Vagina (tissue), 2 donors: Measurements from ENCODE around the gene KIF7. TPM values are rescaled to one million over a fixed set of nuclear protein-coding genes. Genes with fewer than 3 reads are reported as not detected.

ENCODE experiments used
- DNase-seq, 2 donors: peaks; one replicate each; pipeline ENCODE4 v3.0.0-alpha.2; 2017; ENCODE audit errors: extremely low spot score in 2 of 2
- H3K27ac ChIP-seq: fragments of 200-600 bp; sonication (generic); one replicate; pipeline ENCODE4 v1.5.1; 2019
- H3K27me3 ChIP-seq: fragments of 200-600 bp; sonication (generic); one replicate; pipeline ENCODE4 v1.5.1; 2019
- H3K36me3 ChIP-seq, 2 donors: fragments of 200-600 bp; sonication (generic); one replicate each; pipeline ENCODE4 v1.5.1; 2017 to 2019
- H3K4me1 ChIP-seq: fragments of 200-600 bp; sonication (generic); one replicate; pipeline ENCODE4 v1.5.1; 2019
- H3K4me3 ChIP-seq, 2 donors: fragments of 200-600 bp; sonication (generic); 1 replicate in 1 of 2; 2 replicates in 1 of 2; pipeline ENCODE4 v1.5.1; 2016 to 2019
- H3K9me3 ChIP-seq: fragments of 200-600 bp; sonication (generic); one replicate; pipeline ENCODE4 v1.5.1; 2019
- POLR2A ChIP-seq, 2 donors: fragments of 450-650 bp; IDR thresholded peaks; one replicate each; pipeline ENCODE4 v1.6.1; 2017; ENCODE audit warnings: antibody characterized with exemption in 2 of 2, mild to moderate bottlenecking in 2 of 2, moderate library complexity in 2 of 2
- POLR2AphosphoS5 ChIP-seq, 2 donors: sonication (generic); formaldehyde crosslinking; IDR thresholded peaks; one replicate each; pipeline ENCODE4 v1.9.0; 2017; ENCODE audit warnings: antibody characterized with exemption in 2 of 2, mild to moderate bottlenecking in 2 of 2, low read depth in 1 of 2; ENCODE audit not compliant: insufficient read depth in 1 of 2
- intact Hi-C: fragments of 100-400 bp; cut with DNase I; formaldehyde crosslinking; loops from one replicate; pipeline ENCODE4 v1.15.1; 2023
- total RNA-seq: library from RNA; depleted of rRNA; stranded (reverse); fragments of >200 nt; gene quantifications from one replicate; pipeline ENCODE4 v1.2.3, GENCODE V29; 2016
- TF ChIP-seq, protein P1 (sequence below), 3 experiments: fragments of 450-650 bp in 2 of 3; fragments of 200-600 bp in 1 of 3; sonication (generic) in 1 of 3; IDR thresholded peaks; one replicate each; pipeline ENCODE4 v1.5.1; 2017 to 2019; ENCODE audit warnings: antibody characterized with exemption in 3 of 3, mild to moderate bottlenecking in 2 of 3, moderate library complexity in 2 of 3

KIF7 gene, protein sequence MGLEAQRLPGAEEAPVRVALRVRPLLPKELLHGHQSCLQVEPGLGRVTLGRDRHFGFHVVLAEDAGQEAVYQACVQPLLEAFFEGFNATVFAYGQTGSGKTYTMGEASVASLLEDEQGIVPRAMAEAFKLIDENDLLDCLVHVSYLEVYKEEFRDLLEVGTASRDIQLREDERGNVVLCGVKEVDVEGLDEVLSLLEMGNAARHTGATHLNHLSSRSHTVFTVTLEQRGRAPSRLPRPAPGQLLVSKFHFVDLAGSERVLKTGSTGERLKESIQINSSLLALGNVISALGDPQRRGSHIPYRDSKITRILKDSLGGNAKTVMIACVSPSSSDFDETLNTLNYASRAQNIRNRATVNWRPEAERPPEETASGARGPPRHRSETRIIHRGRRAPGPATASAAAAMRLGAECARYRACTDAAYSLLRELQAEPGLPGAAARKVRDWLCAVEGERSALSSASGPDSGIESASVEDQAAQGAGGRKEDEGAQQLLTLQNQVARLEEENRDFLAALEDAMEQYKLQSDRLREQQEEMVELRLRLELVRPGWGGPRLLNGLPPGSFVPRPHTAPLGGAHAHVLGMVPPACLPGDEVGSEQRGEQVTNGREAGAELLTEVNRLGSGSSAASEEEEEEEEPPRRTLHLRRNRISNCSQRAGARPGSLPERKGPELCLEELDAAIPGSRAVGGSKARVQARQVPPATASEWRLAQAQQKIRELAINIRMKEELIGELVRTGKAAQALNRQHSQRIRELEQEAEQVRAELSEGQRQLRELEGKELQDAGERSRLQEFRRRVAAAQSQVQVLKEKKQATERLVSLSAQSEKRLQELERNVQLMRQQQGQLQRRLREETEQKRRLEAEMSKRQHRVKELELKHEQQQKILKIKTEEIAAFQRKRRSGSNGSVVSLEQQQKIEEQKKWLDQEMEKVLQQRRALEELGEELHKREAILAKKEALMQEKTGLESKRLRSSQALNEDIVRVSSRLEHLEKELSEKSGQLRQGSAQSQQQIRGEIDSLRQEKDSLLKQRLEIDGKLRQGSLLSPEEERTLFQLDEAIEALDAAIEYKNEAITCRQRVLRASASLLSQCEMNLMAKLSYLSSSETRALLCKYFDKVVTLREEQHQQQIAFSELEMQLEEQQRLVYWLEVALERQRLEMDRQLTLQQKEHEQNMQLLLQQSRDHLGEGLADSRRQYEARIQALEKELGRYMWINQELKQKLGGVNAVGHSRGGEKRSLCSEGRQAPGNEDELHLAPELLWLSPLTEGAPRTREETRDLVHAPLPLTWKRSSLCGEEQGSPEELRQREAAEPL (N-terminal part only)
- total RNA-seq: 7.9 TPM

DNA sequence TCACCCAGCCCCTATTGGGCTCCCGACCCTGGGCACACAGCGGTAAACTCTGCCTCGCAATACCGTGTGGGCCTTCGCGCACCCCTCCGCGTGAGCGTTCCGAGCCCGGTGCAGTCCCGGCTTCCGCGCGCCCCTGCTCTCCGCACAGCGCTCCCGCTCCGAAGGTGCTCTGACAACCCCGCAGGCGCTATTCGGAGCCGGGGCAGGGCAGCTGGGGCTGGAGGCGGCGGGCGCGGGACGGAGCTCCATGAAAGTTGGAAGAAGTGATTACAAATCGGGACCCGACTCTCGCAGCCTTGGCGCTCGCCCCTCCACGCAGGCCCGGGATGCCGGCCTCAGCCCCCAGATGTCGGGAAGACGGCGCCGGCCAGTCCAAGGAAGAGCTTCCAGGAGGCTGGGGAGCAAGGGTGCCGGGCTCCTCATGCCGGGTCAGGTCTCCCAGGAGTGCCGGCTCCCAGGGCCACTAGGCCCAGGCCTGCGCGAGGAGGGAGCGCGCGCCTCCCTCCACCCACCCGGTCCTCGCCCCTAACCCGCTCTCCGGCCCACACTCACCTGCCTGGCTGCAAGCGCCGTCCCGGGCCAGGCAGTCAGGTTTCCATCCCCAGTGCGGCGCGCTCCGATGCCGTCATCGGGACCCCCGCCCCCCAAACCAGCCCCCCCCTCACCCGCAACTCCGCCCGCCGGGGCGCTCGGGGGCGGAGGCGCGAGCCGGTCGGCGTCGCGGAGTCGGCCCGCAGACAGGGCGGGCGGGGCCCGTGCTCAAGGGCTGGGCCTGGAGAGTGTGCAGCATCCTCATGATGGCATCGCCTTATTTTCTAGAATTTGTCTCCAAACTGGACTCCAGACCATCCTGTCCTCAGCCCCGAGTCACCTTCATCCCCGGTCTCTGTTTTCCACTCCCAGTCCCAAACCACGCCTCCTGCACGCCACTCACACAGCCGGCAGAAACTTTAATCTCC lies at the start of gene KIF7:
Gene KIF7 (minus strand): TSS at position 621 of the 959 bp plus-strand sequence. CDS start 2,537 bp downstream, outside the sequence.
- H3K27me3 ChIP-seq: no peaks in the 10 kb centered on the region
- intact Hi-C loops: no loop called here
- H3K36me3 ChIP-seq: no peaks in the 10 kb centered on the region
- H3K27ac ChIP-seq: peak within 1 kb of the TSS; percentile 58
- no peaks in the 10 kb centered on the region for H3K9me3 ChIP-seq
- H3K4me1 ChIP-seq: peaks cover 12% of the 10 kb centered on the region
- H3K4me3 ChIP-seq: peak within 1 kb of the TSS; percentile 70 to 78
- DNase-seq: no peak
- TF ChIP-seq, protein P1, sequence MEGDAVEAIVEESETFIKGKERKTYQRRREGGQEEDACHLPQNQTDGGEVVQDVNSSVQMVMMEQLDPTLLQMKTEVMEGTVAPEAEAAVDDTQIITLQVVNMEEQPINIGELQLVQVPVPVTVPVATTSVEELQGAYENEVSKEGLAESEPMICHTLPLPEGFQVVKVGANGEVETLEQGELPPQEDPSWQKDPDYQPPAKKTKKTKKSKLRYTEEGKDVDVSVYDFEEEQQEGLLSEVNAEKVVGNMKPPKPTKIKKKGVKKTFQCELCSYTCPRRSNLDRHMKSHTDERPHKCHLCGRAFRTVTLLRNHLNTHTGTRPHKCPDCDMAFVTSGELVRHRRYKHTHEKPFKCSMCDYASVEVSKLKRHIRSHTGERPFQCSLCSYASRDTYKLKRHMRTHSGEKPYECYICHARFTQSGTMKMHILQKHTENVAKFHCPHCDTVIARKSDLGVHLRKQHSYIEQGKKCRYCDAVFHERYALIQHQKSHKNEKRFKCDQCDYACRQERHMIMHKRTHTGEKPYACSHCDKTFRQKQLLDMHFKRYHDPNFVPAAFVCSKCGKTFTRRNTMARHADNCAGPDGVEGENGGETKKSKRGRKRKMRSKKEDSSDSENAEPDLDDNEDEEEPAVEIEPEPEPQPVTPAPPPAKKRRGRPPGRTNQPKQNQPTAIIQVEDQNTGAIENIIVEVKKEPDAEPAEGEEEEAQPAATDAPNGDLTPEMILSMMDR (IDR thresholded peaks at IDR 0.05): no peak
- TF ChIP-seq POLR2AphosphoS5 (IDR thresholded peaks at IDR 0.05; ENCODE audit: insufficient read depth in 1 of 2, low read depth in 1 of 2) (peak in 1 of 2 donors; percentile 36), POLR2A (IDR thresholded peaks at IDR 0.05) (no peak)

DNA sequence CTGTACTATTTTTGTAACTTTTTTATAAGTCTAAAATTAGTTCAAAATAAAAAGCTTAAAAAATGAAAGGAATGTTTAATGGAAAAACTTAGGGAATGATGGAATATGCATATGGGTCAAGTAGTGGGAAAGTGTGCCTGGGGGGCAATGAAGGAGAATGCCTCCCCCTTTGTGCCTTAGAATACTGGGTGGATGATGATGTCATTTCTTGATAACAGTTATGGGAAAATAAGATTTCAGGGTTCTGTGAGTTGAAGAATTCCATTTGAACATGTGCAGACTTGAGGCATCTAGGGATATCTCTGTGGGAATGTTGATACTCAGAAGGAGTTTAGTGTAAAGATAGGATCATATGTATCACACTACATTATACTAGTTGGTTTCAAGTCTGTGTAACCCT lies 49.1 kb upstream of the KIF7 start:
- TF ChIP-seq, protein P1 (IDR thresholded peaks at IDR 0.05): no peak
- no peak for TF ChIP-seq POLR2AphosphoS5 (IDR thresholded peaks at IDR 0.05; ENCODE audit: insufficient read depth in 1 of 2, low read depth in 1 of 2)

DNA sequence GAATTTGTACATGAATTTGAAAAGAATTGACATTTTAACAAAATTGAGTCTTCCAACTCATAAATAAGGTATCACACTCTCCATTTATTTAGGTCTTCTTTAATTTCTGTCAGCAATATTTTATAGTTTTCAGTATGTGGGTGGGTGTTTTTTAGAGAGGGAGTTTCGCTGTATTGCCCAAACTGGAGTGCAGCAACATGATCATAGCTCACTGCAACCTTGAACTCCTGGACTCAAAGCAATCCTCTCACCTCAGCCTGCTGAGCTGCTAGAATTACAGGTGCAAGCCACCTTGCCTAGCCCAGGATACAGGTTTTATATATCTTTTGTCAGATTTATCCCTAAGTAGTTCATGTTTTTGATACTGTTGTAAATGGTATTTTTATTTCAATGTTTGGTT lies 39.9 kb upstream of the KIF7 start:
- intact Hi-C loops: no loop called here
- TF ChIP-seq POLR2A (IDR thresholded peaks at IDR 0.05) (no peak), POLR2AphosphoS5 (IDR thresholded peaks at IDR 0.05; ENCODE audit: insufficient read depth in 1 of 2, low read depth in 1 of 2) (no peak)
- TF ChIP-seq, protein P1 (IDR thresholded peaks at IDR 0.05): no peak
- no peaks in the 10 kb centered on the region for H3K9me3 ChIP-seq
- no peaks in the 10 kb centered on the region for H3K27me3 ChIP-seq
- no peak overlapping the region for H3K4me3 ChIP-seq
- peaks cover 2% of the 10 kb centered on the region for H3K4me1 ChIP-seq
- DNase-seq: no peak
- H3K36me3 ChIP-seq: no peaks in the 10 kb centered on the region
- no peak overlapping the region for H3K27ac ChIP-seq

More for the DNA sequence above, 49.1 kb upstream of the KIF7 start:
- Histone ChIP-seq H3K4me1 (no peaks in the 10 kb centered on the region), H3K4me3 (no peak overlapping the region), H3K27ac (no peak overlapping the region), H3K36me3 (no peaks in the 10 kb centered on the region), H3K9me3 (no peaks in the 10 kb centered on the region), H3K27me3 (no peaks in the 10 kb centered on the region)
- DNase-seq: no peak
- intact Hi-C loops: no loop called here

DNA sequence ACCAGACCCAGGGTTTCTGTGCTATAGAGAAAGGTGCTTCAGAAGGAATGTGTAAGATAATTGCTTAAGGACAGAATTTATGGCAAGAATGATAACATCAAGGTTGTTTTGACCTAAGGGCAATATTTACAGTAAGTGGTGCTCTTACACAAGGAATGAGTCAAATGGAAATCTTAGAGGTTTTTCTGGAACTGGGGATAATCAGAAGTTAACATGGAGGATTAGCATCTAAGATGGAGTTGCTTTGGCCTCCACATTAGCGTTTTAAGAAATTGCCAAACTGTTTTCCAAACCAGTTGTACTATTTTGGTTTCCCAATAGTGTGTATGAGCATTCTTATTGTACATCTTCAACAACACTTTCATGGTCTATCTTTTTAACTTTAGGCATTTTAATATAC lies 38.4 kb upstream of the KIF7 start:
- Histone ChIP-seq H3K4me3 (no peak overlapping the region), H3K36me3 (no peaks in the 10 kb centered on the region), H3K9me3 (no peaks in the 10 kb centered on the region), H3K27ac (no peak overlapping the region), H3K27me3 (no peaks in the 10 kb centered on the region), H3K4me1 (peaks cover 12% of the 10 kb centered on the region)
- no peak for DNase-seq
- intact Hi-C loops: no loop called here
- no peak for TF ChIP-seq POLR2A (IDR thresholded peaks at IDR 0.05)
- TF ChIP-seq, protein P1 (IDR thresholded peaks at IDR 0.05): no peak
- TF ChIP-seq POLR2AphosphoS5 (IDR thresholded peaks at IDR 0.05; ENCODE audit: insufficient read depth in 1 of 2, low read depth in 1 of 2): no peak
